ENCODE data around the gene RBM24.

RBM24 gene

DNA sequence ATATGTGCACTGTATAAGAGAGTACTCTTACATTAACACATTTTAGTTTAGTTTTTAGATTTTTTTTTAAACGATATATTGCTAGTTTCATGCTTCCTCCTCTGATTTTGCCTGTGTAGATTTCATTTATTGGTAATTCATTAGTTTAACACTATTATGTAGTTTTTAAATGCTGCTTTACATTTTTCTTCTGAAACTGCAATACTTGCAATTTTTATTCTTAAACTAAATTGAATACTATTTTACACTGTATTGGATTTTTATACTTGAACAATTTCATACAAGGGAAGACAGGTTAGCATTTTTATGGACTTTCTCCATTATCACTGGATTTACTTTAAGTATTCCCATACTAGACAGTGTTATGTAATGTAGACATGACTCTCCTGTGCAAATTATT is 12.2 kb downstream of the RBM24 start:
- TF ChIP-seq, protein P1, sequence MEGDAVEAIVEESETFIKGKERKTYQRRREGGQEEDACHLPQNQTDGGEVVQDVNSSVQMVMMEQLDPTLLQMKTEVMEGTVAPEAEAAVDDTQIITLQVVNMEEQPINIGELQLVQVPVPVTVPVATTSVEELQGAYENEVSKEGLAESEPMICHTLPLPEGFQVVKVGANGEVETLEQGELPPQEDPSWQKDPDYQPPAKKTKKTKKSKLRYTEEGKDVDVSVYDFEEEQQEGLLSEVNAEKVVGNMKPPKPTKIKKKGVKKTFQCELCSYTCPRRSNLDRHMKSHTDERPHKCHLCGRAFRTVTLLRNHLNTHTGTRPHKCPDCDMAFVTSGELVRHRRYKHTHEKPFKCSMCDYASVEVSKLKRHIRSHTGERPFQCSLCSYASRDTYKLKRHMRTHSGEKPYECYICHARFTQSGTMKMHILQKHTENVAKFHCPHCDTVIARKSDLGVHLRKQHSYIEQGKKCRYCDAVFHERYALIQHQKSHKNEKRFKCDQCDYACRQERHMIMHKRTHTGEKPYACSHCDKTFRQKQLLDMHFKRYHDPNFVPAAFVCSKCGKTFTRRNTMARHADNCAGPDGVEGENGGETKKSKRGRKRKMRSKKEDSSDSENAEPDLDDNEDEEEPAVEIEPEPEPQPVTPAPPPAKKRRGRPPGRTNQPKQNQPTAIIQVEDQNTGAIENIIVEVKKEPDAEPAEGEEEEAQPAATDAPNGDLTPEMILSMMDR (IDR thresholded peaks at IDR 0.05; ENCODE audit: low read depth, low read length), result no peak
- TF ChIP-seq EZH2phosphoT487 (IDR thresholded peaks at IDR 0.05; ENCODE audit: low read depth), result no peak
- H3K27me3 ChIP-seq (ENCODE audit: low read depth, low read length), result no peaks in the 10 kb centered on the region
- H3K4me3 ChIP-seq (ENCODE audit: low read length), result no peak overlapping the region
- no peak overlapping the region for H3K27ac ChIP-seq (ENCODE audit: low read length)
- H3K36me3 ChIP-seq (replicated peaks; ENCODE audit: low read depth, low read length), result no peaks in the 10 kb centered on the region
- no peak overlapping the region for H3K9ac ChIP-seq (ENCODE audit: low read length)
- H3K4me2 ChIP-seq (ENCODE audit: low read length), result no peak overlapping the region
- no peaks in the 10 kb centered on the region for H4K20me1 ChIP-seq (ENCODE audit: insufficient read depth, low read length)
- H3K4me1 ChIP-seq (ENCODE audit: low read length), result no peaks in the 10 kb centered on the region
- H2AFZ ChIP-seq (ENCODE audit: low read depth, low read length), result no peak overlapping the region
- H3K9me3 ChIP-seq (ENCODE audit: insufficient read depth, low read length), result no peaks in the 10 kb centered on the region
- H3K79me2 ChIP-seq (ENCODE audit: low read length), result no peaks in the 10 kb centered on the region

DNA sequence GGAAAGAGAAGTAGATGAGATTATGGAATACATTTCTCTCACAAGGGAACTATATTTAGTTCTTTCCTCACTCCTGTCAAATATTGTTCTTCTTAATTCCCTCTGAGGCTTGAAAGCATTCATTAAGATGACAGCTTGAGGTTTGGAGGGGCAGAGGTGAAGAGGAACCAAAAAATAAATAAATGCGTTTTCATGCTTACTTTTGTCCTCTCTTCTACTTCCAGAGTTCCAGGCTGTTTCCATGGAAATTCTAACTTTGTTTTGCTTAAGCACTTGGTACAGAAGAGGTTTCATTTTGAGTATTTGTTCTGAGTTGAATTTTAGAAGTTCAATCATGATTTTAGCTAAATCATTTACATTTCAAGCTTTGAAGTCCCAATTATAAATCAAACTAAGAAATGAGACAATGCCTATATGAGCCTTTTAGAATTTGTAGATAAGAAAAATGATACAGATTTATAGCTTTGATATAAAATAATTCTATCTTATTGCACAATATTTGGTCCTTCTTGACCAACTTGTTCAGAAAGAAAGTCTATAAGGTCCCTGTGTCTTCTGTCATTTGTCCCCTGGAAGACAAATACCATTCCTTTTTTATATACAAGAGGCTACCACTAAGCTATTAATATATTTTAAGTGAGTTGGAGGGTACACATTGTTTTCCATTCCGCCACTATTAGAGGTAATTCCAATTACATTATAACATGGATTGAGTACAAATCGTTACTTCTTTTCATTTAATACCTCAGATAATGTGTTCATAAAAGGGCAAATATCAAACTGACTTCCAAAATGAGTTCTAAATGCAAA is 16.3 kb downstream of the RBM24 start:
- Histone ChIP-seq H3K27me3 (ENCODE audit: low read depth, low read length) (no peaks in the 10 kb centered on the region), H3K4me1 (ENCODE audit: low read length) (no peaks in the 10 kb centered on the region), H3K4me2 (ENCODE audit: low read length) (no peak overlapping the region), H4K20me1 (ENCODE audit: insufficient read depth, low read length) (no peaks in the 10 kb centered on the region), H3K4me3 (ENCODE audit: low read length) (no peak overlapping the region), H3K36me3 (replicated peaks; ENCODE audit: low read depth, low read length) (no peaks in the 10 kb centered on the region), H3K79me2 (ENCODE audit: low read length) (no peaks in the 10 kb centered on the region), H3K27ac (ENCODE audit: low read length) (no peak overlapping the region), H3K9me3 (ENCODE audit: insufficient read depth, low read length) (no peaks in the 10 kb centered on the region), H2AFZ (ENCODE audit: low read depth, low read length) (no peak overlapping the region), H3K9ac (ENCODE audit: low read length) (no peak overlapping the region)
- TF ChIP-seq, protein P1 (IDR thresholded peaks at IDR 0.05; ENCODE audit: low read depth, low read length), result no peak
- TF ChIP-seq EZH2phosphoT487 (IDR thresholded peaks at IDR 0.05; ENCODE audit: low read depth), result no peak

DNA sequence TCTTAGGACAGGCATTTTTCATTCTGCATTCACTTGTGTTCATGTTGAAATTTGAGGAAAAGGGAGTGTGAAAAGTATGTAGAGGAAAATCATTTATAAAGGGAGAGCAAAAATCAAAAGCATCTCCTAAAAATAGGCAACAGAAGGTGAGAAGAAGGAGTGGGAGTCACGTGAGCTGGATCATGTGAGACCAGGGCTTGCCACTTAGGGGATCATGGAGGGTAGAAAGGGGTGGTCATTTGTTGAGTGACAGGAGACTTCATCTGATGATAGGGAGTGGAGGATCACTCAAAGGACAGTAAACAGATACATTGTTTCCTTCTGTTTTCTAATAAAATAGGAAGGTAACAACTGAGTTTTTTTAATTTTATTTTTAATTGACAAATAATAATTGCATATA is 17.1 kb downstream of the RBM24 start:
- no peaks in the 10 kb centered on the region for H3K27me3 ChIP-seq (ENCODE audit: low read depth, low read length)
- no peaks in the 10 kb centered on the region for H3K79me2 ChIP-seq (ENCODE audit: low read length)
- no peak overlapping the region for H3K4me3 ChIP-seq (ENCODE audit: low read length)
- H3K36me3 ChIP-seq (replicated peaks; ENCODE audit: low read depth, low read length), result no peaks in the 10 kb centered on the region
- H3K4me2 ChIP-seq (ENCODE audit: low read length), result no peak overlapping the region
- no peak overlapping the region for H3K9ac ChIP-seq (ENCODE audit: low read length)
- H3K27ac ChIP-seq (ENCODE audit: low read length), result no peak overlapping the region
- H3K4me1 ChIP-seq (ENCODE audit: low read length), result no peaks in the 10 kb centered on the region
- no peaks in the 10 kb centered on the region for H4K20me1 ChIP-seq (ENCODE audit: insufficient read depth, low read length)
- no peak overlapping the region for H2AFZ ChIP-seq (ENCODE audit: low read depth, low read length)
- H3K9me3 ChIP-seq (ENCODE audit: insufficient read depth, low read length), result no peaks in the 10 kb centered on the region
- no peak for TF ChIP-seq EZH2phosphoT487 (IDR thresholded peaks at IDR 0.05; ENCODE audit: low read depth)
- TF ChIP-seq, protein P1 (IDR thresholded peaks at IDR 0.05; ENCODE audit: low read depth, low read length), result no peak

DNA sequence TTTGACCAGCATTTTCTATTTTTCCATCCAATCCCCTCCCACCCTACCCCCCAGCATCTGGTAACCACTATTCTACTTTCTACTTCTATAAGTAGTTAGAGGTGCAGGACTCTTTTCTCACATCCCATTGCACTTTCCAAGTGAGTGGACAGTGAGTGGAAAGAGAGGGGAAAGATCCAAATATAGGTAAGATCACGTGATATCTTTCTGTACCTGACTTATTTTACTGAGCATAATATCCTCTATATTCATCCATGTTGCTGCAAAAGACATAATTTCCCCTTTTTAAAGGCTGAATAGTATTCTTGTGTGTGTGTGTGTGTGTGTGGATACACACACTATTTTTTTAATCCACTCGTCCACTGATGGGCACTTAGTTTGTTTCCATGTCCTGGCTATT is 18.1 kb downstream of the RBM24 start:
- Histone ChIP-seq H3K27me3 (ENCODE audit: low read depth, low read length) (no peaks in the 10 kb centered on the region), H3K79me2 (ENCODE audit: low read length) (no peaks in the 10 kb centered on the region), H3K9me3 (ENCODE audit: insufficient read depth, low read length) (no peaks in the 10 kb centered on the region), H3K27ac (ENCODE audit: low read length) (no peak overlapping the region), H4K20me1 (ENCODE audit: insufficient read depth, low read length) (no peaks in the 10 kb centered on the region), H3K9ac (ENCODE audit: low read length) (no peak overlapping the region), H3K4me3 (ENCODE audit: low read length) (no peak overlapping the region), H3K4me1 (ENCODE audit: low read length) (no peaks in the 10 kb centered on the region), H2AFZ (ENCODE audit: low read depth, low read length) (no peak overlapping the region), H3K4me2 (ENCODE audit: low read length) (no peak overlapping the region), H3K36me3 (replicated peaks; ENCODE audit: low read depth, low read length) (no peaks in the 10 kb centered on the region)
- TF ChIP-seq, protein P1 (IDR thresholded peaks at IDR 0.05; ENCODE audit: low read depth, low read length), result no peak
- no peak for TF ChIP-seq EZH2phosphoT487 (IDR thresholded peaks at IDR 0.05; ENCODE audit: low read depth)
